GM12865 (cell line): ENCODE results near the gene LYPD6.

ENCODE experiments used
- DNase-seq: peaks from one replicate; pipeline ENCODE4 v3.0.0; 2010; ENCODE audit warnings: low read depth
- H3K4me3 ChIP-seq: 2 replicates; pipeline ENCODE4 v1.5.1; 2011; ENCODE audit warnings: mild to moderate bottlenecking, low read depth, low read length, control low read depth
- CTCF ChIP-seq: IDR thresholded peaks from 2 replicates; pipeline ENCODE4 v1.5.1; 2011; ENCODE audit warnings: low read length, control low read depth, low read depth, inconsistent platforms; ENCODE audit not compliant: insufficient read depth; ENCODE audit errors: missing control alignments

The LYPD6 gene

GRCh38 chr2:149393614-149394013 is 63.2 kb downstream of the LYPD6 start:
- H3K4me3 ChIP-seq: no peak overlapping the region
- no peak for TF ChIP-seq CTCF
- DNase-seq: no peak

GRCh38 chr2:149394864-149395263 is 64.5 kb downstream of the LYPD6 start:
- DNase-seq: no peak
- no peak for TF ChIP-seq CTCF
- H3K4me3 ChIP-seq: no peak overlapping the region

- no peak for TF ChIP-seq CTCF
- no peak overlapping the region for H3K4me3 ChIP-seq
- no peak for DNase-seq
Observed at GRCh38 chr2:149399934-149400615, 69.7 kb downstream of the LYPD6 start.

- no peak for TF ChIP-seq CTCF
- DNase-seq: no peak
- no peak overlapping the region for H3K4me3 ChIP-seq
Observed at GRCh38 chr2:149400997-149401396, 70.6 kb downstream of the LYPD6 start.

- no peak for DNase-seq
- H3K4me3 ChIP-seq: no peak overlapping the region
- no peak for TF ChIP-seq CTCF
Observed at GRCh38 chr2:149409506-149409905, 79.1 kb downstream of the LYPD6 start.

GRCh38 chr2:149410701-149411484 is 80.5 kb downstream of the LYPD6 start:
- DNase-seq: no peak
- no peak for TF ChIP-seq CTCF
- H3K4me3 ChIP-seq: no peak overlapping the region
